ENCODE data around the gene ARHGAP25.

The ARHGAP25 gene

GRCh38 chr2:68768461-68768860 lies 33.9 kb downstream of the ARHGAP25 start:
- no peak for DNase-seq (ENCODE audit: low read depth in 2 of 2)
- no peak overlapping the region for H3K4me3 ChIP-seq (replicated peaks in 1 of 2; ENCODE audit: low read depth in 2 of 2, low read length in 2 of 2)

DNA sequence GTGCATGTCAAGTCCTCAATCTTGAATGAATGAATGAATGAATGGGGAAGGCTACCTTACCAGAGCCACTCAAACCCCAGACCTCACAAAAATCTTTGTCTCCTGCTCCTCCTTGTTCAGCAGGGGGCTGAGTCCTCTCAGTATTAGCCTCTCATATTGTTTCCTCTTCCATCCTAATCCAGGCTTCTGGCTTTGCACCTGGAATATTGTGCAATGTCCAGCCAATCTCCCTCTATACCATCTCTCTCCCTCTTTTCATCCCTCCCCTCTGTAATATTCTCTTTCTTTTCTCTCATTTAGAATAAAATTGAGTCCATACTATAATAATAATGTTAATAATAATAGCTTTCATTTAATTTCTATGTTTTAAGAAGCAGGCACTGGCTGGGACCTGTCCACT lies 34.3 kb downstream of the ARHGAP25 start:
- no peak overlapping the region for H3K4me3 ChIP-seq (replicated peaks in 1 of 2; ENCODE audit: low read depth in 2 of 2, low read length in 2 of 2)
- TF ChIP-seq CTCF (IDR thresholded peaks at IDR 0.05; ENCODE audit: low read depth, low read length) = no peak
- DNase-seq (ENCODE audit: low read depth in 2 of 2) = no peak

More at GRCh38 chr2:68768461-68768860, 33.9 kb downstream of the ARHGAP25 start:
- TF ChIP-seq CTCF (IDR thresholded peaks at IDR 0.05; ENCODE audit: low read depth, low read length) = no peak

DNA sequence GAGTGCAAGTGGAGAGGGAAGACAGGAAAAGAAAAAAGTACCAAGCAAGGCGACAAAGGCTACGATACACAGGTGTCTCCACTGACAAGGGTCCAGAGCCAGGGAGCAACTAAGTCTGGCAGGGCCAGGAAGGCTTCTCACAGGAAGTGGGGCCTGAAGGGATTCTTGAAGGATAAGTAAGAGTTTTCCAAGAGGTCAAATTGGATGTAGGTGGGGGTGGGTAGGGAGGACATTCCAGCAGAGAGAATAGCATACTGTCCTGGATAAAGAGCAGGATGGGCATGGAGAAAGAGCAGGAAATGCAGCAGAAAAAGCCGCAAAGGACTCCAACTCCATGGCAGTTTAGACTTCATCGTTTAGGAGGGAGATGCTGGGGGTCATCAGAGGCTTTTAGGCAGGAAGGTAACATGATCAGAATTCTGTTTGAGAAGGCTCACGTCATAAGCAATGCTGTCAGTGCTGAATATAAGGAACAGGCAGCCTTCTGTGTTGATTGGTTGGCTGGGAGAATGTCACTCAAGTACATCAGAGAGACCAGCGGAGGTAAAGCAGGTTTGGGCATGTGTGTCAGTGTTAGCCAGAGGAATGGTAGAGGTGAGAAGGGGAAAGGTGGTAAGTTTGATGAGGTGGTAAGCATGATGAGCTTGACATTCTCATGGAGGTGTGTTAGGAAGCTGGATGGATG lies 35.1 kb downstream of the ARHGAP25 start:
- TF ChIP-seq CTCF (IDR thresholded peaks at IDR 0.05; ENCODE audit: low read depth, low read length) = no peak
- H3K4me3 ChIP-seq (replicated peaks in 1 of 2; ENCODE audit: low read depth in 2 of 2, low read length in 2 of 2) = no peak overlapping the region
- no peak for DNase-seq (ENCODE audit: low read depth in 2 of 2)

GRCh38 chr2:68770271-68771111 lies 35.9 kb downstream of the ARHGAP25 start:
- no peak overlapping the region for H3K4me3 ChIP-seq (replicated peaks in 1 of 2; ENCODE audit: low read depth in 2 of 2, low read length in 2 of 2)
- TF ChIP-seq CTCF (IDR thresholded peaks at IDR 0.05; ENCODE audit: low read depth, low read length) = no peak
- DNase-seq (ENCODE audit: low read depth in 2 of 2) = no peak

GRCh38 chr2:68771211-68771751 lies 36.7 kb downstream of the ARHGAP25 start:
- TF ChIP-seq CTCF (IDR thresholded peaks at IDR 0.05; ENCODE audit: low read depth, low read length) = no peak
- no peak overlapping the region for H3K4me3 ChIP-seq (replicated peaks in 1 of 2; ENCODE audit: low read depth in 2 of 2, low read length in 2 of 2)
- peak in 1 of 2 donors; percentile 17 for DNase-seq (ENCODE audit: low read depth in 2 of 2)

DNA sequence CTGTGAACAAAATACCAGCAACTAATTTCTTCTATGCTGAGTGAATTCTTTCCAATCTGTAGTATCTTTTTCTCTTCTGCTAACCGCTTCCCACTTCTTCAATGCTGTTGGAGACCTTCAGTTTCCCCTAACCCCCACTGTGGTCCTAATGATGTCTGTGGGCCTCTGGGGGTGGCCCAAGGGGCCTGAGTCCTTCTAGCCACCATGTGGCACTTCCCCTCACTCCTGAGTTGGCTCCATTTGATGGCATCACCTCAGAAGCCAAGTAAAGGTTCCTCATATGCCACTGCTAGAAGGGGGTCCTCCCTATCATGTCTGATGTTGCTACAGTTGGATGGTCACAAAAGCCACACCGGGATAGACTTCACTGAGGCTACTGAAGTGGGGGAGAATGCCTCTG lies 37.5 kb downstream of the ARHGAP25 start:
- no peak for TF ChIP-seq CTCF (IDR thresholded peaks at IDR 0.05; ENCODE audit: low read depth, low read length)
- no peak overlapping the region for H3K4me3 ChIP-seq (replicated peaks in 1 of 2; ENCODE audit: low read depth in 2 of 2, low read length in 2 of 2)
- DNase-seq (ENCODE audit: low read depth in 2 of 2) = no peak
